Bone marrow (tissue), 2 donors: ENCODE results near the gene CST11.

Experiments used
- DNase-seq, 2 donors: peaks; one replicate each; lab custom pipeline; 2025; lab: John Stamatoyannopoulos, UW

Gene CST11

DNA sequence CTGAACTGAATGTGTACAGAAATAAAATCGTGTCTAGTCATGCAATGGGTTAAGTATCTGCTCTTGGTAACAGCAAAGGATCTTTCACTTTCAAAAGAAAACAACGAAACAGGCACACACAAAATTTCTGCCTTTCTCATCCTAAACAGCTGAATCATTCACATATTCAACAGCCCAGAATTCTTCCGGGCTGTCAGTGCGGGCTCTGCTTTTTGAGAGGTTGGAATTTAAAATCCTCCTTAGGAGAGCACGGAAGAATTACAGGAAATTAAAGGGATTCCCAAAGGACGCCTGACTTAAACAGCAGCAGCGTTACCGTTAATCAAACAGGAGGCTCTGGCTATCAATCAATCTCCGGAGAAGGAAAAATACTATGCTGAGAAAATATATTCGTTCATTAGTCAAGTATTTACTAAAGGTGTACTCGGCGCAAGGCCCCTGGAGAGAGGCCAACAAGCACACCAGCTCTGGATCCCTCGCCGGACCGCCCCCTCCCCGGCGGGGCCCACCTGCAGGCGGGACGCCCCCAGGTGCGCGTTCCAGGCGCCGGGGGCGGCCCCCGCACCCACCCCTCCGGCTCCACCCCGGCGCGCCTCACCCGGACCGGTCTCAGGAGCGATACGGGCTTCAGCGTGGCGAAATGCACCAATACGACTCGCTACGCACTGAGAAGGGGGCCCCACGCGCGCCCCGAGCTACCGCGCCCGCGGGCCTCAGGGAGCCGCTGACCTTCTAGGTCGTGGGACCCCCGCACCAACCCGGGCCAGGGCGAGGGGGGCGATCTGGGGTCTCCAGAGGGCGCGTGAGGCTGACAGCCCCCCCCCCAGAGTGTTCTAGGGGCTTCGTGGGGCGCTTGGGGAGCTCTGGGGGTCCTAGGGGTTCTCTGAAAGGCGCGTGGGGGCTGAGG, 32.4 kb downstream of the CST11 start:
- DNase-seq: peak; percentile 10 to 58

GRCh38 chr20:23419657-23419994, 33.0 kb downstream of the CST11 start:
- DNase-seq: no peak

GRCh38 chr20:23417861-23418260, 34.8 kb downstream of the CST11 start:
- no peak for DNase-seq

GRCh38 chr20:23415959-23416583, 36.6 kb downstream of the CST11 start:
- no peak for DNase-seq

- no peak for DNase-seq
These were observed 37.1 kb downstream of the CST11 start for GRCh38 chr20:23415555-23415954.

DNA sequence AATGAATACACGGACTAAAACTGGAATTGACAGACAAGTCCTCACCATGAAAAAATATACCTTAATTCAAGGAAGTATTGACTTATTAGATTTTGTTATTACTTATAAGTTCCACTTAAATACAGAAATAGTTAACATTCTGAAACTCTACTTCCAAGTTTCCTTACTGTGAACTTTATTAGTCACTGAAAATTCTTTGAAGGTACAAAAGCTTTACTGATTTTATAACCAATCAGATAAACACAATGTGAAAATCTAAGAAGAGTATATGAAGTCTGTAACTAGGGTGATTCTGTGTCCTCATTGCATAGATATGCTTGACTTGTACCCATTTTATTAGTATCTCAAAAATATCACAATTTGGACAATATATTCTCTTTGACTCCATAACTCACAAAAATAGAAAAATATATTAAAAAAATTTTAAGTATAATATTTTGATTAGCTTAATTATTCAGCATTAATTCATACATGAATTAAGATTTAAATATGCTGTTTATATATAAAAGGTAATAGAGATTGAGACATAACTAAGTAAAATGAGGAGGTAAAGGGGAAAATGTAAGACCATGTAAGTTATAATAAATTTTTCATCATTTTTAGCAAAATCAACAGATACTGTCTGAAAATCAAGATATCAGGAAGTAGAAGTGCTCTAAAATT, 38.0 kb downstream of the CST11 start:
- no peak for DNase-seq

DNA sequence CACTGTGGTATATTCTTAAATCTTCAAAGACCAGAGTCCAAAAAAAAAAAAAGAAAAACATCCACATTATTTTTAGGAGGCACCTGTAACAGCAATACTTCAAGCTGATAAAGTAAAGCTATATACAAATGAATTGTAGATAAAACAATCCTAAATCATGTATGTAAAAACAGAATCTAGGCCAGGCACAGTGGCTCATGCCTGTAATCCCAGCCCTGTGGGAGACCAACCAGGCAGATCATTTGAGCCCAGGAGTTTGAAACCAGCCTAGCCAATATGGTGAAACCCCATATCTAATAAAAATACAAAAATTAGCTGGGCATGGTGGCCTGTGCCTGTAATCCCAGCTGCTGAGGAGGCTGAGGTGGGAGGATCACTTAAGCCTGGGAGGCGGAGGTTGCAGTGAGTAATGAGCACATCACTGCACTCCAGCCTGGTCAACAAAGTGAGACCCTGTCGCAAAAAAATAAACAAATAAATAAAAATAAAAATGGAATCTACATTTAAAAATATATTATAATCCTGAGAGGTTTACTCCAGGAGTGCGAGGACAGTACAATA, 38.7 kb downstream of the CST11 start:
- no peak for DNase-seq

- DNase-seq: no peak
These were observed 40.6 kb downstream of the CST11 start for GRCh38 chr20:23412026-23412425.

DNA sequence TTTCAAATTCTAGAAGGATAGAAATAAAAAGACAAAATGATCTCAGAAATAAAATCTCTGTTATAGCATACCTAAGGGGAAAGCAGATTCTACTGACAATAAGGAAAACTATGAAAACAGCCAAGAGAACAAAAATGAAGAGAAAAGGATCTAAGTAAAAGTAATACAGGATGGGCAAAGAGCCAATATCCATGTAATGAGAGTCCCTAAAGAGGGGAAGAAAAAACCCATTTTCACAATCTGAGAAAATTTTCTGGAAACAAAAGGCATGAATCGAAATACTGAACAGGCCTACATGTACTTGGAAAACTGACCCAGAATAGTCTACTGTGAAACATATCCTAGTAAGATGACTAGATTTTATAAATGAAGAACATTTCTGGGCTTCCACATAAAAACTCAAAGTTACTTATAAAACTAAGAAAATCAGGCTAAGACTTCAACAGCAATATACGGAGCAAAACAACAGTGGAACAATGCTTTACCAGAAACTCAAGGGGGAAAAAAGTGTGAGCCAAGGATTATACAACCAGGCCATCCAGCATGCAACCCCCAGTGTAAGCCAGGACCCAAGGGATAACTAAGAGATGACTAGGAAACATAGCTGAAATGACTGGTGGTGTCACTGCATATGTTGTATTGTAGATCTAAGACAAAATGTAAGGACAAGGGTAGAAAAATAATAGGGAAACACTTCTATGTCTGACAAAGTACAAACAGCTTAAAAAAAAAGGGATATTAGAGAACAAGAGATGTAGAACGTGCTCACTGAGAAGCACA, 41.6 kb downstream of the CST11 start:
- DNase-seq: no peak

DNA sequence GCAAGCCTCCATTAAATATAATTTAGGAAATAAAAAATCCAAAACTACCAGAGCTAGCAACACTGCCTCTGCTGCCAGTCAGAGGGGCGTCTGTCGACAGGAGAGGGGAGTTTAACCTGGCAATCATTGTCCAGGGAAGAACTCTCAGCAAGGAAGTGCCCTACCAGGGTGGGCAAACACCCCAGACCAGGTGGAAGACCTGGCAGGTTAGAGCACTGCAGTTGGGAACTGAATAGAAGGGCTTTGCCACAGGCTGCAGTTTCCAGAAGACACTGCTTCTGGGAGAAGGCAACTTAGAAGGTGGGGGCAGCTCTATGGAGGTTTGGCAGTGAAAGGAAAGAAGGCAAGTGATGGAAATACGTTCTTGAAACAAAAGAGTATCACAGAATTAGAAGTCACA, 42.9 kb downstream of the CST11 start:
- no peak for DNase-seq

- DNase-seq: no peak
These were observed 43.7 kb downstream of the CST11 start for GRCh38 chr20:23408957-23409356.

DNA sequence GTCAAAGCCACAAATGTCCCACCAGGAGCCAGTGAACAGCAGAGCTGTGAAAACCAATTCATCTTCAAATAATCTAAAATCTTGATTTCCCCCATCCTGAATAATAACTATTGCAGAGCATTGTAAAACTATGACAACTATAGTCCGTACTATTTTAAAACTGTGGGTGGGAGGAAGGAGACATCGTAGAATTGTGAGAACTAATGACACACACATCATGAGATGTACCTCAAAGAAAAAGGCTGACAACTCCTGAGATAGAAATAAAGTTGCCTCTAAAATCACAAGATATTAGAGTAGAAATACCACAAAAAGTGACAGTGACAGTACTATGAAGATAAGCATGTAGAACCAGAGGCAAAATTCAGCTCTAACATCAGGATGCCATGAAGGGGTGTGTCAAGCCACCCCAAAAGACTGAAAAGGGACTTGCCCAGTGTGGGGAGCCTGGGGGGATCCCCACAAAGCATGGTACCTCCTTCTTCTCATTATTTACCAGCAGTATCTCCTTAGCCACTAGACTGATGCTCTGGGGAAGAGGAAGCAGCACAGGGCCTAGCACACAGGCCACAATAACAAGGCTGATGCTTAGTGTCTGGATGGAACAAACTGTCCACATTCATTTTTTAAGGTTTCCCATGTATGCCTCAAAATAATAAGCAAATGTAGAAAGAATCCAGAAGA, 44.8 kb downstream of the CST11 start:
- no peak for DNase-seq

DNA sequence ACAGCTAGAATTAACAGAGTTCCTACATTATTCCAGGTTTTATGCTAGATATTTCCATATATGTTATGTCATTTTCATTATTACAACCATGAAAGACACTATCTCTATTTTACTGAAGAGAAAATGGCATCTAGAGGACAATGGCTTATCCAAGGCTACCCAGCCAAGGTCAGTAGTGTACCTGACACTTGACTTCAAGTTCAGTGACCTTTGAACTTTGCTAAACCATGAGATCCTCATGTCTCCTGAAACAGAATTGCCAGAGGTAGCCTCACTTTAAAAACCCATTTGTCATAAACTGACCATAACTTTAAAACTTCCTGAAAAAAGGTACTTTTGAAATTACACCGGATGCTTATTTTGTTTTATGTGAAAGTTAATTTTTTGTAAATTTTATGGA, 45.8 kb downstream of the CST11 start:
- DNase-seq: no peak

- no peak for DNase-seq
These were observed 48.5 kb downstream of the CST11 start for GRCh38 chr20:23404196-23404595.

DNA sequence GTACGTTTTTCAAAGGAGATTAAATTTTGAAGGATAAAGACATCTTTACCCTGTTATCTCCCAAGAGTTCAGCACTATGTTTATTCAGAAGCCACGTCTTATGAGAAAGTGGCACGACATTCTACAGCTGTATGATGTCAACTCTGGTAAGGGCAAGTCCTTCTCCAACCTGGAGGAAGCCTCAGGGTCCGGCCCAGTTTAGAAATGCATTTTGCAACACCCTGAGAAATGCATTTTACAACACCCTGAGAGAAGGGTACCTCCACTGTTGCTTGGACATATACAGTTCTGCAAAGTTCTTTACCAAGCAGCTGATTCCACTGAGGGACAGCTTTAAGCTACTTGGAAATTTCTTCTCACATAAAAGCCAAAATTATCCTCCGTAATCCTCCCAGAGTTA, 48.9 kb downstream of the CST11 start:
- no peak for DNase-seq

DNA sequence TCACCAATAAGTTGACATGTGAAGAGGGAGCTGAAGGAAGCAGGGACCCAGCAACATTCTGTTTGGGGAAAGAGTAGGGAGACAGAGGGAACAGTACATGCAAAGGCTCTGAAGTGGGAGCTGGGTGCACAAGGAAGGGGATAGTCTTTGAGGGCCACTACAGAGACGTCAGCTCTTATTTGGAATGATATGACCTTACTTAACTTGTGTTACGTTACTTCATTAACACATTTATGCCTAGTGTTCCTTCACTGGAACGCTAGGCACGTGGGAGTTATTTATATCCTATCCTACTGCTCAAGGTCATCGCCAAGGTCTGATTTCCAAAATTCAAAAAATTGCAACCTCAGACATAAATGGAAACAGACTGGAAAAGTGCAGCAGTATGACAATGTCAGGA, 51.6 kb downstream of the CST11 start:
- DNase-seq: no peak
